ENCODE data around the gene ACER2. TPM values are rescaled to one million over a fixed set of nuclear protein-coding genes. Genes with fewer than 3 reads are reported as not detected.

Gene ACER2
- total and polyA plus RNA-seq, 2 experiments from 2014 or later = 0.87 to 14.6 TPM

DNA sequence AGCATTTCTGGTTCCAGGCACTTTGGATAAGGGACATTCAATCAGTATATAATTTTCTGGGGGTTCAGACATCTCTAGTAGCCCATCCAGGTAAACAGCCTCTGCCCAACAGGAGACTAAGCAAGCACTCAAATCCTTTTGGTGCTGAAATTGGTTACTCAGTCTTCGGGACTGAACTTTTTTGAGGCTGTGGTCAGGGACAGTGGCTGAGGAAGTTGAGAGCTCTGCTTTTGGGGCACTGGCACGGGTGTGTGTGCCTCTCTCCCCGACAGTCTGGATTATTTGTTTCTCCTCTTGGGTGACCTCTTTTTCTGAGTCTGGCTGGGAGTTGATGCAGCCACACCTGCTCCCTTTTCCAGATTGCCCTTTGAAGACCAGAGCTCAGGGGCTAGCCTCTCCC, 47.6 kb downstream of the ACER2 start:
- no peak overlapping the region for H3K4me3 ChIP-seq
- TF ChIP-seq POLR2AphosphoS5 (IDR thresholded peaks at IDR 0.05; ENCODE audit: low read depth) = no peak
- TF ChIP-seq STAT1 (IDR thresholded peaks at IDR 0.05; ENCODE audit: unreplicated experiment) = no peak
- TF ChIP-seq, protein P1, sequence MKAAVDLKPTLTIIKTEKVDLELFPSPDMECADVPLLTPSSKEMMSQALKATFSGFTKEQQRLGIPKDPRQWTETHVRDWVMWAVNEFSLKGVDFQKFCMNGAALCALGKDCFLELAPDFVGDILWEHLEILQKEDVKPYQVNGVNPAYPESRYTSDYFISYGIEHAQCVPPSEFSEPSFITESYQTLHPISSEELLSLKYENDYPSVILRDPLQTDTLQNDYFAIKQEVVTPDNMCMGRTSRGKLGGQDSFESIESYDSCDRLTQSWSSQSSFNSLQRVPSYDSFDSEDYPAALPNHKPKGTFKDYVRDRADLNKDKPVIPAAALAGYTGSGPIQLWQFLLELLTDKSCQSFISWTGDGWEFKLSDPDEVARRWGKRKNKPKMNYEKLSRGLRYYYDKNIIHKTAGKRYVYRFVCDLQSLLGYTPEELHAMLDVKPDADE (IDR thresholded peaks at IDR 0.05) = no peak
- no peak for TF ChIP-seq JUNB (IDR thresholded peaks at IDR 0.05; ENCODE audit: unreplicated experiment)
- no peak for TF ChIP-seq ZNF114 (CRISPR knock-in tag; IDR thresholded peaks at IDR 0.05)
- TF ChIP-seq, protein P2, sequence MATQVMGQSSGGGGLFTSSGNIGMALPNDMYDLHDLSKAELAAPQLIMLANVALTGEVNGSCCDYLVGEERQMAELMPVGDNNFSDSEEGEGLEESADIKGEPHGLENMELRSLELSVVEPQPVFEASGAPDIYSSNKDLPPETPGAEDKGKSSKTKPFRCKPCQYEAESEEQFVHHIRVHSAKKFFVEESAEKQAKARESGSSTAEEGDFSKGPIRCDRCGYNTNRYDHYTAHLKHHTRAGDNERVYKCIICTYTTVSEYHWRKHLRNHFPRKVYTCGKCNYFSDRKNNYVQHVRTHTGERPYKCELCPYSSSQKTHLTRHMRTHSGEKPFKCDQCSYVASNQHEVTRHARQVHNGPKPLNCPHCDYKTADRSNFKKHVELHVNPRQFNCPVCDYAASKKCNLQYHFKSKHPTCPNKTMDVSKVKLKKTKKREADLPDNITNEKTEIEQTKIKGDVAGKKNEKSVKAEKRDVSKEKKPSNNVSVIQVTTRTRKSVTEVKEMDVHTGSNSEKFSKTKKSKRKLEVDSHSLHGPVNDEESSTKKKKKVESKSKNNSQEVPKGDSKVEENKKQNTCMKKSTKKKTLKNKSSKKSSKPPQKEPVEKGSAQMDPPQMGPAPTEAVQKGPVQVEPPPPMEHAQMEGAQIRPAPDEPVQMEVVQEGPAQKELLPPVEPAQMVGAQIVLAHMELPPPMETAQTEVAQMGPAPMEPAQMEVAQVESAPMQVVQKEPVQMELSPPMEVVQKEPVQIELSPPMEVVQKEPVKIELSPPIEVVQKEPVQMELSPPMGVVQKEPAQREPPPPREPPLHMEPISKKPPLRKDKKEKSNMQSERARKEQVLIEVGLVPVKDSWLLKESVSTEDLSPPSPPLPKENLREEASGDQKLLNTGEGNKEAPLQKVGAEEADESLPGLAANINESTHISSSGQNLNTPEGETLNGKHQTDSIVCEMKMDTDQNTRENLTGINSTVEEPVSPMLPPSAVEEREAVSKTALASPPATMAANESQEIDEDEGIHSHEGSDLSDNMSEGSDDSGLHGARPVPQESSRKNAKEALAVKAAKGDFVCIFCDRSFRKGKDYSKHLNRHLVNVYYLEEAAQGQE (IDR thresholded peaks at IDR 0.05; ENCODE audit: unreplicated experiment) = no peak
- H3K4me1 ChIP-seq (ENCODE audit: insufficient read depth) = peaks cover 26% of the 10 kb centered on the region
- 0 out of 2 replicates have a peak, but pooled peaks cover 4% of the 10 kb centered on the region for H3K9me2 ChIP-seq (ENCODE audit: insufficient read depth)
- peaks cover 5% of the 10 kb centered on the region for H3K27me3 Mint-ChIP-seq (ENCODE audit: insufficient read depth, low read depth, poor library complexity)
- DNase-seq (ENCODE audit: low spot score) (no peak), ATAC-seq (peak; percentile 49)
- peak overlapping the region; percentile 22; the same call in 1 of the 2 replicates for H3K27ac ChIP-seq (ENCODE audit: low read depth)
- H3K4me3 Mint-ChIP-seq = no peak overlapping the region
- H3K4me1 Mint-ChIP-seq = peaks cover 28% of the 10 kb centered on the region
- peak overlapping the region; percentile 0; the same call in 1 of the 2 replicates for H2AFZ ChIP-seq
- no peaks in the 10 kb centered on the region for H4K20me1 ChIP-seq (replicated peaks; ENCODE audit: insufficient read depth)
- no peak overlapping the region for H3K27ac Mint-ChIP-seq
- H3K9me3 Mint-ChIP-seq = no peaks in the 10 kb centered on the region
- no peaks in the 10 kb centered on the region for H3K79me2 ChIP-seq (replicated peaks; ENCODE audit: insufficient read depth)
- no peaks in the 10 kb centered on the region; the same call in 1 of the 2 replicates for H3K36me3 ChIP-seq (ENCODE audit: insufficient read depth)
- no peaks in the 10 kb centered on the region for H3K27me3 ChIP-seq (ENCODE audit: insufficient read depth)
- no peak overlapping the region for H3K4me2 ChIP-seq
- H3F3A ChIP-seq (replicated peaks; ENCODE audit: low read depth) = no peaks in the 10 kb centered on the region
- peaks cover 8% of the 10 kb centered on the region; the same call in 2 of the 3 replicates for H3K36me3 Mint-ChIP-seq (ENCODE audit: low read depth)

DNA sequence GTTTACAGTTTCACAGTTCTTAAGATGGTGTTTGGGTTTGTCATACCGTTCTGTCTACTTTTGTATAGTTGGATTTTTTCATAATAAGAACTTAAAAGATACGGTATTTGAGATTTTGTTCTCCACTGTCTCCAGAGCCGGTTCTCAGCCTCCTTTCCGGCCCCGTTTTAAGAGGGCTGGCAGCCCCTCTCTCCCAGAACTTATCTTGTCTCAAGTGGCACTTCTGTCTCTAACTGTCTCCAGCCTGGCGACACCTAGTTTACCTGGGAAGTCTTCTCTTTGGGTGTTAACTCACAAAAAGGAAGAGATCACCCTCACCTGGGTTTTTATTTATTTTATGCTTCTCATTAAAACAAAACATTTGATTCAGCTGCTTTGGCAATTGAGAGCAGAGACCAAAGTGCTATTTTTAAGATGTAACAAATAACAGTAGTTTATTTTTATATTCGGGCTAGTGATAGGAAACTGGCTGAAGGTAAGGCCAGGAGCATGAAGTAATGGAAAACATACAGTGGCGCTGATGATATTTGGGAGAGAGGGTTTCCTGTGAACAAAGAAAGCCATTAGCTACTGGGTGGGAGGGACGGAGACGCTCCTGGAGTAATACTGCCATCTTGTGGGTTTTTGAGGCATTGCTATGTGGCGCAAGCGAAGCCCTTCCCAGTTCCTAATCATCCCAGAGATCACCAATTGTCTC, 48.3 kb downstream of the ACER2 start:
- peaks cover 7% of the 10 kb centered on the region for H3K27me3 Mint-ChIP-seq (ENCODE audit: insufficient read depth, low read depth, poor library complexity)
- H3K27ac Mint-ChIP-seq = peak overlapping the region; percentile 88
- H3K27me3 ChIP-seq (ENCODE audit: insufficient read depth) = no peaks in the 10 kb centered on the region
- H4K20me1 ChIP-seq (replicated peaks; ENCODE audit: insufficient read depth) = no peaks in the 10 kb centered on the region
- peaks cover under 1% of the 10 kb centered on the region; the same call in 1 of the 3 replicates for H3K36me3 Mint-ChIP-seq (ENCODE audit: low read depth)
- no peaks in the 10 kb centered on the region for H3K79me2 ChIP-seq (replicated peaks; ENCODE audit: insufficient read depth)
- no peaks in the 10 kb centered on the region for H3F3A ChIP-seq (replicated peaks; ENCODE audit: low read depth)
- no peak overlapping the region for H3K4me3 ChIP-seq
- ATAC-seq (peak; percentile 92), DNase-seq (ENCODE audit: low spot score) (peak; percentile 89)
- 0 out of 2 replicates have a peak, but pooled peaks cover 4% of the 10 kb centered on the region for H3K9me2 ChIP-seq (ENCODE audit: insufficient read depth)
- peaks cover 26% of the 10 kb centered on the region for H3K4me1 ChIP-seq (ENCODE audit: insufficient read depth)
- H3K9me3 Mint-ChIP-seq = no peaks in the 10 kb centered on the region
- H3K27ac ChIP-seq (ENCODE audit: low read depth) = no peak overlapping the region; the same call in 1 of the 2 replicates
- no peak overlapping the region for H3K4me3 Mint-ChIP-seq
- peak overlapping the region; percentile 12; the same call in 1 of the 2 replicates for H2AFZ ChIP-seq
- H3K4me2 ChIP-seq = no peak overlapping the region
- TF ChIP-seq, protein P1 (IDR thresholded peaks at IDR 0.05) = 0 out of 2 replicates have a peak, but pooled peaks have one; percentile 29
- TF ChIP-seq, protein P3, sequence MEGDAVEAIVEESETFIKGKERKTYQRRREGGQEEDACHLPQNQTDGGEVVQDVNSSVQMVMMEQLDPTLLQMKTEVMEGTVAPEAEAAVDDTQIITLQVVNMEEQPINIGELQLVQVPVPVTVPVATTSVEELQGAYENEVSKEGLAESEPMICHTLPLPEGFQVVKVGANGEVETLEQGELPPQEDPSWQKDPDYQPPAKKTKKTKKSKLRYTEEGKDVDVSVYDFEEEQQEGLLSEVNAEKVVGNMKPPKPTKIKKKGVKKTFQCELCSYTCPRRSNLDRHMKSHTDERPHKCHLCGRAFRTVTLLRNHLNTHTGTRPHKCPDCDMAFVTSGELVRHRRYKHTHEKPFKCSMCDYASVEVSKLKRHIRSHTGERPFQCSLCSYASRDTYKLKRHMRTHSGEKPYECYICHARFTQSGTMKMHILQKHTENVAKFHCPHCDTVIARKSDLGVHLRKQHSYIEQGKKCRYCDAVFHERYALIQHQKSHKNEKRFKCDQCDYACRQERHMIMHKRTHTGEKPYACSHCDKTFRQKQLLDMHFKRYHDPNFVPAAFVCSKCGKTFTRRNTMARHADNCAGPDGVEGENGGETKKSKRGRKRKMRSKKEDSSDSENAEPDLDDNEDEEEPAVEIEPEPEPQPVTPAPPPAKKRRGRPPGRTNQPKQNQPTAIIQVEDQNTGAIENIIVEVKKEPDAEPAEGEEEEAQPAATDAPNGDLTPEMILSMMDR (conservative IDR thresholded peaks at IDR 0.05; ENCODE audit: low read depth in 2 of 2) = peak; percentile 94 to 98
- TF ChIP-seq STAT1 (IDR thresholded peaks at IDR 0.05; ENCODE audit: unreplicated experiment) = no peak
- H3K36me3 ChIP-seq (ENCODE audit: insufficient read depth) = no peaks in the 10 kb centered on the region; the same call in 1 of the 2 replicates
- peaks cover 28% of the 10 kb centered on the region for H3K4me1 Mint-ChIP-seq

Measured in GM23338 (cell line).